ENCODE results near the gene ZNF619.

ZNF619 gene

DNA sequence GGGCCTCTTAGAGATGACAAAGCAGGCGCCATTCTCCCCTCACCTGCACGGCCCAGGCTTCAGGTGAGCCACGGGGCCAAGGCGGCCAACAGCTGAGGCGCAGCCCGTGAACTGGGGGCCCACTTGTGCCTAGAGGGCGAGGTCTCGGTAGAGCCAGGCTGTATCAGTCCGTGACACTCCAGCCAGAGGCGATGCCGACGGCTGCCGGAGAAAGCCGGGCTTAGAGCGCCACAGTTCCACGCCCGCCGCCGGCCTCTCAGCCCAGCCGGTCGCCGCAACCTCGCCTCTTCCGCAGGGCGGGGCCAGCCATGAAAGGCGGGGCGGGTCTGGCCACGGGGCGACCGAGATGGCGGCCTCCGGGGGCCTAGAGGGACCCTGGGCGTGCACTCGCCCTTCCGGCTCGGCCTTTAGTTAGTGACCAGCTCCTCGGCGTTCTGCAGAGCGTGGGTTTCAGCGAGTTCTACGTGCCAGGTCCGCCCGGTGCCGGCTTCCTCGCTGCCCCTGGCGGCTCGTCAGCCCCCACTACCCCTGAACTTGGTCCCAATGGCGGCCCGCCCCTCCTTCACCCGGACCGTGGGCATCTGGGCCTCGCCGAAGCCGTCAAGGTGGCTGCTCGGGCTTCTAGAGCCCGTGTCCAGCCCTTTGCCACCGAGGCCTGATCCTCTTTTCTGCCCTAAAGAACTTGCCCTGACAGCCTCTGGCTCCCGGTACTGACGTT is 47.8 kb downstream of the ZNF619 start, which contains the start of gene ZNF621:
TSS of gene ZNF621 (plus strand) at position 393 of the 718 bp plus-strand sequence. CDS start 881 bp downstream, outside the sequence.
- peak; percentile 54 to 78 for DNase-seq (ENCODE audit: extremely low read depth in 1 of 2, low read depth in 1 of 2)

DNA sequence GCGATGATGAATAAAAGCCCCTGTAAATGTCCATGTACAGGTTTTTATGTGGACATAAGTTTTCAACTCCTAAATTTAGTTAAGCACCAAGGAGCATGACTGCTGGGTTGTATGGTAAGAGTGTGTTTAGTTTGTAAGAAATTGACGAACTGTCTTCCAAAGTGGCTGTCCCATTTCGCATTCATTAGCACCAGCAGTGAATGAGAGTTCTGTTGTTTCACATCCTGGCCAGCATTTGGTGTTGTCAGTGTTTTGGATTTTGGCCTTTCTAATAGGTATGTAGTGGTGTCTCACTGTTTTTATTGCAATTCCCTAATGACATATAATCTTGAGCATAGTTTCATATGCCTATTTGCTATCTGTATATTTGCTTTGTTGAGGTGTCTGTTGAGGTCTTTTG is 51.5 kb downstream of the ZNF619 start:
- no peak for DNase-seq (ENCODE audit: extremely low read depth in 1 of 2, low read depth in 1 of 2)

DNA sequence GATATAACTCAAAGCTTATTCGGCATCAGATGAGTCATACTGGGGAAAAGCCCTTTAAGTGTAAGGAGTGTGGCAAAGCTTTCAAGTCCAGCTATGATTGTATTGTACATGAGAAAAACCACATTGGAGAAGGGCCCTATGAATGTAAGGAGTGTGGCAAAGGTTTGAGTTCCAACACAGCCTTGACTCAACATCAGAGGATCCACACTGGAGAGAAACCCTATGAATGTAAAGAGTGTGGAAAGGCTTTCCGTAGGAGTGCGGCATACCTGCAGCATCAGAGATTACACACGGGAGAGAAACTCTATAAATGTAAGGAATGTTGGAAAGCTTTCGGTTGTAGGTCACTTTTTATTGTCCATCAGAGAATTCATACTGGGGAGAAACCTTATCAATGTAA is 55.3 kb downstream of the ZNF619 start:
- DNase-seq (ENCODE audit: extremely low read depth in 1 of 2, low read depth in 1 of 2), result no peak

DNA sequence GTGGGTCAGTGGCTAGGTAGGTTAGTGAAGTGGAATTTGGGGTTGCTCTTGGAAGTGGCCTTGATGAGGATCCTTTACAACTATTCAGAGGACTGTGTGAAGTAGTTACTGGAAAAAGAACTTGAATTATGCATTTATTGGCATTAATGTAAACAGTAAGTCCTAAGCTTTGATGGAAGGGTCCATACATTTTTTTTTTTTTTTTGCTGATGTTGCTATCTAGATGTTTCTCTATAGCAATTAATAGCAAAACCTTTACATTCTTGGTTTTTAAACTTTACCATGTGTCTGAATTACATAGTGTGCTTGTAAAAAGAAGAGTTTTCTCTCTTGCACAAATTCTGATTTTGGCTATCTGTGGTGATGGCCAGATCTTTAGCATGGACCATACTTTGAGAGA is 57.4 kb downstream of the ZNF619 start:
- no peak for DNase-seq (ENCODE audit: extremely low read depth in 1 of 2, low read depth in 1 of 2)
